Measurements from ENCODE around the gene FAH. TPM values are rescaled to one million over a fixed set of nuclear protein-coding genes. Genes with fewer than 3 reads are reported as not detected.

Gene FAH
- total RNA-seq, 1 experiment from 2014 or later = 21.5 TPM

GRCh38 chr15:80140909-80141308, 11.9 kb upstream of the FAH start:
- Histone ChIP-seq H3K14ac (ENCODE audit: insufficient read depth, low read length) (no peak overlapping the region), H3K23ac (ENCODE audit: insufficient read length, low read depth, low read length) (no peak overlapping the region), H3K56ac (ENCODE audit: insufficient read length, low read depth, low read length) (no peak overlapping the region), H2BK120ac (ENCODE audit: low read depth, low read length, poor library complexity, severe bottlenecking) (no peak overlapping the region), H3K23me2 (ENCODE audit: insufficient read length, low read depth, low read length, poor library complexity, severe bottlenecking) (no peaks in the 10 kb centered on the region), H2BK5ac (ENCODE audit: insufficient read length, low read length) (no peak overlapping the region), H3K4me1 (ENCODE audit: insufficient read depth, low read length) (no peaks in the 10 kb centered on the region), H3K79me2 (ENCODE audit: insufficient read depth, low read length) (no peaks in the 10 kb centered on the region), H3K4me2 (ENCODE audit: insufficient read depth, insufficient read length, low read length) (no peak overlapping the region), H2AK5ac (ENCODE audit: insufficient read length, low read length) (no peak overlapping the region), H3K9me3 (ENCODE audit: control insufficient read depth, low read depth, low read length) (no peaks in the 10 kb centered on the region), H2BK12ac (ENCODE audit: insufficient read length, low read depth, low read length) (no peak overlapping the region), H3T11ph (ENCODE audit: low read length) (no peak overlapping the region), H3K9ac (ENCODE audit: extremely low read depth, insufficient read length, low read length) (no peak overlapping the region), H4K91ac (ENCODE audit: insufficient read length, low read depth, low read length) (no peak overlapping the region), H3K79me1 (ENCODE audit: insufficient read depth, low read depth, low read length, poor library complexity, severe bottlenecking) (no peaks in the 10 kb centered on the region), H3K4ac (ENCODE audit: low read depth, low read length) (no peak overlapping the region), H4K5ac (ENCODE audit: insufficient read length, low read depth, low read length) (no peak overlapping the region), H3K18ac (ENCODE audit: insufficient read length, low read depth, low read length) (no peak overlapping the region), H3K27ac (ENCODE audit: insufficient read length, low read depth, low read length) (no peak overlapping the region), H2AFZ (ENCODE audit: low read length) (no peak overlapping the region), H4K20me1 (ENCODE audit: control insufficient read depth, insufficient read depth, insufficient read length) (no peaks in the 10 kb centered on the region), H4K8ac (replicated peaks; ENCODE audit: insufficient read length, low read depth, low read length) (no peak overlapping the region), H3K27me3 (ENCODE audit: insufficient read depth, low read length) (no peaks in the 10 kb centered on the region), H2BK20ac (ENCODE audit: low read depth, low read length, poor library complexity, severe bottlenecking) (no peak overlapping the region), H2BK15ac (ENCODE audit: low read depth, low read length) (no peak overlapping the region)
- H3K27ac Mint-ChIP-seq = no peak overlapping the region
- H3K27me3 Mint-ChIP-seq (ENCODE audit: low read depth) = no peaks in the 10 kb centered on the region
- no peak overlapping the region for H3K4me3 Mint-ChIP-seq
- no peaks in the 10 kb centered on the region; a peak in 2 of 5 replicates for H3K9me3 Mint-ChIP-seq
- TF ChIP-seq CTCF (conservative IDR thresholded peaks at IDR 0.05) = no peak
- peaks cover 0 to 14% (median 10%) of the 10 kb centered on the region in 3 experiments; a peak in 4 of 7 replicates for H3K36me3 Mint-ChIP-seq (ENCODE audit: insufficient read depth in 1 of 3, low read depth in 3 of 3)
- no peak for DNase-seq
- no CpG with 5 or more reads among the region's 4 CpGs for WGBS (ENCODE audit: extremely low coverage, insufficient read length, low lambda C conversion rate)
- H3K4me1 Mint-ChIP-seq = no peaks in the 10 kb centered on the region

All from H9 (cell line).